ENCODE results near the gene KIRREL3. TPM values are rescaled to one million over a fixed set of nuclear protein-coding genes. Genes with fewer than 3 reads are reported as not detected.

Gene KIRREL3
- total and polyA plus RNA-seq, 8 donors = 0.06 to 1.1 (median 0.26) TPM; not detected in 2

DNA sequence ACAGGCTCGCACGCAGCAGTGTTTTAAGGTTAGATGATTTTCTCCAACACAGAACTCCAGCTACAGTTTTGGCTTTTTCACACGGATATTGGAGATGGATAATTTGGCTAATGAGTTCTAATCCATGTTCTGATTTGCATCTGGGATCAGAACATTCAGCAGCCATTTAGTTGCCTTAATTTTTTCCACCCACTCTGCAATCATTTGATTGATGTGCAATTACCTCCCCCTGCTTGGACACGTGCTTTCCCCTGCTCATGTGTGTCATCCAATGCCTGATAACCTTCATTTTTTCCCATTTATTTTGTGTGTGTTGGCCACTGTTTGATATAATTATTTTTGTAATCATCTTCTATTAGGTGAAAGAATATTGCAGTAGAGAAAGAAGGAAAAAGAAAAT is 387.3 kb downstream of the KIRREL3 start:
- intact Hi-C loops (cut with DNase I) = no loop called here
- H3K27ac ChIP-seq = no peak overlapping the region
- no peaks in the 10 kb centered on the region for H3K9me3 ChIP-seq
- FAIRE-seq (no peak), DNase-seq (no peak), ATAC-seq (no peak)
- no peaks in the 10 kb centered on the region for H3K36me3 ChIP-seq
- no peaks in the 10 kb centered on the region for H3K4me1 ChIP-seq
- WGBS, 2 donors = 66 to 76% methylated on average over 4 of the region's 4 CpGs
- H3K27me3 ChIP-seq = no peaks in the 10 kb centered on the region
- TF ChIP-seq, protein P1, sequence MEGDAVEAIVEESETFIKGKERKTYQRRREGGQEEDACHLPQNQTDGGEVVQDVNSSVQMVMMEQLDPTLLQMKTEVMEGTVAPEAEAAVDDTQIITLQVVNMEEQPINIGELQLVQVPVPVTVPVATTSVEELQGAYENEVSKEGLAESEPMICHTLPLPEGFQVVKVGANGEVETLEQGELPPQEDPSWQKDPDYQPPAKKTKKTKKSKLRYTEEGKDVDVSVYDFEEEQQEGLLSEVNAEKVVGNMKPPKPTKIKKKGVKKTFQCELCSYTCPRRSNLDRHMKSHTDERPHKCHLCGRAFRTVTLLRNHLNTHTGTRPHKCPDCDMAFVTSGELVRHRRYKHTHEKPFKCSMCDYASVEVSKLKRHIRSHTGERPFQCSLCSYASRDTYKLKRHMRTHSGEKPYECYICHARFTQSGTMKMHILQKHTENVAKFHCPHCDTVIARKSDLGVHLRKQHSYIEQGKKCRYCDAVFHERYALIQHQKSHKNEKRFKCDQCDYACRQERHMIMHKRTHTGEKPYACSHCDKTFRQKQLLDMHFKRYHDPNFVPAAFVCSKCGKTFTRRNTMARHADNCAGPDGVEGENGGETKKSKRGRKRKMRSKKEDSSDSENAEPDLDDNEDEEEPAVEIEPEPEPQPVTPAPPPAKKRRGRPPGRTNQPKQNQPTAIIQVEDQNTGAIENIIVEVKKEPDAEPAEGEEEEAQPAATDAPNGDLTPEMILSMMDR (IDR thresholded peaks at IDR 0.05) = no peak
- no peak overlapping the region for H3K4me3 ChIP-seq

DNA sequence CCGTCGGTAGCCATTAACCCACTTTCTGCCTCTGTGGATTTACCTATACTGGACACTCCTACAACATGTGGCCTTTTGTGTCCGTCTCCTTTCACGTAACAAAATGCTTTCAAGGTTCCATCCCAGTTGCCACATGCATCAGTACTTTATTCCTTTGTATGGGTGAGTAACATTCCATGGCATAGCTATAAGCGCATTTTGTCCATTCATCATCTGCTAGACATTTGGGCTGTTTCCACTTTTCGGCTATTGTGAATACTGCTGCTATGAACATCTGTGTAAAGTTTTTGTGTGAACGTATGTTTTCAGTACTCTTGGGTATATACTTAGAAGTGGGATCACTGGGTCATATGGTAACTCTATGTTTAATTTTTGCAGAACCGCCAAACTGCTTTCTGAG is 387.9 kb downstream of the KIRREL3 start:
- WGBS, 2 donors = 79 to 87% methylated on average over 8 of the region's 8 CpGs
- FAIRE-seq = no peak

DNA sequence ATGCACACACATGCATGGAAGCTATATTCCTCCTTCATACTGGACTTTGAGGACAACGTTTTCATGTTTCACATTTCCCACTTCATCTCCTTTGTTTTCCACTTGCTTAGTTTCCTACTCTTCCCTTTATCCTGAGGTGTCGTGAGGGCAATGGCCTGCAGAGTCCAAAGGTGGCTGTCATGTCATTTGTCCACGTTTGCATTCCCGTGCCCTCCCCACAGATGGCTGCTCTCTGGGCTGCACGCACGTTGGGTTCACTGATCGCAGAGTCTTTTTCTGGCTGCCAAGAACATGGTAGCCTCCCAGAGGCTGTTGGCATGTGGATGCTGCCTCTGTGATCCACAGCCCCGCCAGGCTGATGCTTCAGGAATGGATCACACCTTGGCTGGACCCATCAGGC is 389.1 kb downstream of the KIRREL3 start:
- Histone ChIP-seq H3K27me3 (no peaks in the 10 kb centered on the region), H3K4me1 (no peaks in the 10 kb centered on the region), H3K9me3 (no peaks in the 10 kb centered on the region), H3K4me3 (no peak overlapping the region), H3K27ac (no peak overlapping the region), H3K36me3 (no peaks in the 10 kb centered on the region)
- intact Hi-C loops (cut with DNase I) = no loop called here
- ATAC-seq (no peak), DNase-seq (no peak), FAIRE-seq (no peak)
- 60 to 70% methylated on average over 8 of the region's 8 CpGs for WGBS, 2 donors
- TF ChIP-seq, protein P1 (IDR thresholded peaks at IDR 0.05) = no peak

More for the DNA sequence above, 387.9 kb downstream of the KIRREL3 start:
- H3K4me1 ChIP-seq = no peaks in the 10 kb centered on the region
- ATAC-seq = no peak
- no peaks in the 10 kb centered on the region for H3K27me3 ChIP-seq
- no peaks in the 10 kb centered on the region for H3K36me3 ChIP-seq
- no peak overlapping the region for H3K4me3 ChIP-seq
- no peaks in the 10 kb centered on the region for H3K9me3 ChIP-seq
- no peak overlapping the region for H3K27ac ChIP-seq
- no peak for DNase-seq
- TF ChIP-seq, protein P1 (IDR thresholded peaks at IDR 0.05) = no peak
- intact Hi-C loops (cut with DNase I) = no loop called here

DNA sequence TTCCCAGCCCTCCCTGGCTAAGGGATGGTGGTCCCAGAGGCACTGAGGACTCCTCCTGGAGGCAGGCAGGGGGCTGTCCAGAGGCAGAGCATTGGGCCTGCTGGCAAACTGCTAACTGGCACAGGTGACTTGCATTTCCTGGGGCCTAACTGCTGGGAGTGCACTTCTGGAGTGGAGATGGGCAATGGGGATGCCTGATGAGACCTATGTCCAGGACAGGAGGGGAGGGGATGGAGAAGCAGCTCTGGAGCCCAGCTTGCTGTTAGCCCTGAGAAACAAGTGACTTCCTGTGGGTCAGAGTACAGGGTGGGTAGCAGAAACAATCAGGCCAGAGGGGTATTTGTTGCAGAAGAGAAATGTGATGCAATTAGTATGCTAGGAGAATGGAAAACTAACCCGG is 391.9 kb downstream of the KIRREL3 start:
- Histone ChIP-seq H3K9me3 (no peaks in the 10 kb centered on the region), H3K27me3 (no peaks in the 10 kb centered on the region), H3K4me1 (no peaks in the 10 kb centered on the region), H3K27ac (no peak overlapping the region), H3K36me3 (no peaks in the 10 kb centered on the region), H3K4me3 (no peak overlapping the region)
- TF ChIP-seq, protein P1 (IDR thresholded peaks at IDR 0.05) = no peak
- 75 to 83% methylated on average over 1 of the region's 1 CpG for WGBS, 2 donors
- FAIRE-seq (no peak), DNase-seq (no peak), ATAC-seq (no peak)
- intact Hi-C loops (cut with DNase I) = loop anchor here in 2 of 3 donors (5.0 to 10.0 kb wide), 2 partner anchors 379 to 386 kb away; no protein-coding TSS in a partner anchor

DNA sequence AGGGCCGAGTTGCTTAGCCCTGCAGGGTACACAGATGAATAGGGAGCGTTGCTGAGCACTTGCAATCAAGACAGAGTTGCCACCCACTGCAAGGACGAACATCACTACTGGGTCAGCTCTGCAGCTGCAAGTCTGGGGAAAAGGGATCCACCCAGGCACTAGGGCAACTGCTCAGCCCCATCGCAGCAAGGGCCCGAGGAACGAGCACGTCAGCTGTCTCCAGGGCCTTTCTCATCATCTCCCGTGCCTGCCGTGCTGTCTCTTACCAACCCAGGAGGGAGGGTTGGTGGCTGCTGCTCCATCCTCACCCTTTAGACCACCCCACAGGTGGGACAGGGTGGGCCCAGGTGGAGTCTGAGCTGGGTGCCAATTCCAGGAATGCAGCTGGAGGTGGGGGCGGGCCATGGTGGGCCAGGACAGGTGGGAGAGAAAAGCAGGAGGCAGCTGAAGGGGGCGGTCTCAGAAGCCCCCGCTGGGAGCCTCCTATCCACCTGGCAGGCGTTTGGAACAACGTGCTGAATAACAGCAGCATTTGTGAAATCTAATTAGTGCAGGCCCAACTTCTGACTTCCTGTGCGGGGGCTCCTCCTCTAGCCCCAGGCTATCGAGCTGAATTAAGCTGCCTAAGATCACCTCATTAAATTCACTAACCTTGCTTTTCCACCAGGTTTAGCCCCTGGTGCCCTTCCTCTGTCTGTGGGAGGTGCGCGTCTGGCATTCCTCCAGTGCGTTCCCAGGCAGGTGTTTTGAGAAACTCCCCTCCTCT is 392.6 kb downstream of the KIRREL3 start:
- no peak for FAIRE-seq
- Histone ChIP-seq H3K27me3 (no peaks in the 10 kb centered on the region), H3K9me3 (no peaks in the 10 kb centered on the region), H3K36me3 (no peaks in the 10 kb centered on the region), H3K27ac (no peak overlapping the region), H3K4me1 (no peaks in the 10 kb centered on the region), H3K4me3 (no peak overlapping the region)
- TF ChIP-seq, protein P1 (IDR thresholded peaks at IDR 0.05) = no peak
- intact Hi-C loops (cut with DNase I) = loop anchor here in 2 of 3 donors (5.0 to 10.0 kb wide), 2 partner anchors 379 to 387 kb away; no protein-coding TSS in a partner anchor
- no peak for DNase-seq
- no peak for ATAC-seq
- 49 to 56% methylated on average over 19 of the region's 19 CpGs for WGBS, 2 donors

Data from pancreas (tissue), 10 donors.